ENCODE results near the gene GTPBP6.

The GTPBP6 gene

DNA sequence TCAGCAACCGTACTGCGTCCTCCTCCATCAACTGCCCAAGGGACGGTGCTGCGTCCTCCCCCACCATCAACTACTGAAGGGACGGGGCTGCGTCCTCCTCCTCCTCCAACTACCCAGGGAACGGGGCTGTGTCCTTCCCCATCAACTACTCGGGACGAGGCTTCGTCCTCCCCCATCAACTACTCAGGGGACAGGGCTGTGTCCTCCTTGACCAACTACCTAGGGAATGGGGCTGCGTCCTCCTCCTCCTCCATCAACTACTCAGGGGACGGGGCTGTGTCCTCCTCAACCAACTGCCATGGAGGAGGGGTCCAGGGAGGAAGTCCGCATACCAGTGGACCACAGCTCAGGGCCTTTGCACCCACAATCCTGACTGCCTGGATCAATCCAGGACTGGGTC, 43.8 kb upstream of the GTPBP6 start:
- WGBS (ENCODE audit: extremely low coverage, insufficient coverage, low lambda C conversion rate): no CpG with 5 or more reads among the region's 13 CpGs

GRCh38 chrX:361231-362145, 42.9 kb upstream of the GTPBP6 start:
- Histone ChIP-seq H3K23ac (ENCODE audit: low read length) (no peak overlapping the region), H3K18ac (ENCODE audit: low read length) (no peak overlapping the region), H3K27me3 (ENCODE audit: insufficient read depth, low read length, poor library complexity) (no peaks in the 10 kb centered on the region), H3K4ac (ENCODE audit: low read depth, low read length) (no peak overlapping the region), H3K4me1 (ENCODE audit: control insufficient read depth, low read depth, low read length) (no peaks in the 10 kb centered on the region), H3K56ac (ENCODE audit: low read length) (no peak overlapping the region), H3K9ac (ENCODE audit: low read length) (no peak overlapping the region), H2AK5ac (ENCODE audit: low read length) (no peak overlapping the region), H3K79me1 (ENCODE audit: low read length) (peaks cover 2% of the 10 kb centered on the region), H4K5ac (ENCODE audit: low read length) (no peak overlapping the region), H3K79me2 (ENCODE audit: control insufficient read depth, insufficient read depth, low read length) (peaks cover 5% of the 10 kb centered on the region), H3K27ac (ENCODE audit: low read depth, low read length) (no peak overlapping the region), H3K4me2 (ENCODE audit: low read length) (no peak overlapping the region), H2BK15ac (replicated peaks; ENCODE audit: low read depth) (no peak overlapping the region), H4K8ac (ENCODE audit: low read depth, low read length) (no peak overlapping the region), H2BK5ac (ENCODE audit: low read length) (no peak overlapping the region), H2BK120ac (ENCODE audit: low read depth, low read length) (no peak overlapping the region), H3K4me3 (ENCODE audit: low read length) (no peak overlapping the region), H3K36me3 (ENCODE audit: control insufficient read depth, insufficient read depth, low read length) (no peaks in the 10 kb centered on the region)
- no CpG with 5 or more reads among the region's 54 CpGs for WGBS (ENCODE audit: extremely low coverage, insufficient coverage, low lambda C conversion rate)
- no peak for DNase-seq

More for the DNA sequence above, 43.8 kb upstream of the GTPBP6 start:
- no peak overlapping the region for H3K18ac ChIP-seq (ENCODE audit: low read length)
- no peak for DNase-seq
- no peak overlapping the region for H2BK120ac ChIP-seq (ENCODE audit: low read depth, low read length)
- H3K27ac ChIP-seq (ENCODE audit: low read depth, low read length): no peak overlapping the region
- H3K4me1 ChIP-seq (ENCODE audit: control insufficient read depth, low read depth, low read length): no peaks in the 10 kb centered on the region
- H3K9ac ChIP-seq (ENCODE audit: low read length): no peak overlapping the region
- H3K4me2 ChIP-seq (ENCODE audit: low read length): no peak overlapping the region
- H3K4me3 ChIP-seq (ENCODE audit: low read length): no peak overlapping the region
- H3K23ac ChIP-seq (ENCODE audit: low read length): no peak overlapping the region
- no peak overlapping the region for H4K8ac ChIP-seq (ENCODE audit: low read depth, low read length)
- H3K27me3 ChIP-seq (ENCODE audit: insufficient read depth, low read length, poor library complexity): no peaks in the 10 kb centered on the region
- no peak overlapping the region for H3K56ac ChIP-seq (ENCODE audit: low read length)
- H2BK5ac ChIP-seq (ENCODE audit: low read length): no peak overlapping the region
- no peak overlapping the region for H3K4ac ChIP-seq (ENCODE audit: low read depth, low read length)
- no peak overlapping the region for H2BK15ac ChIP-seq (replicated peaks; ENCODE audit: low read depth)
- no peak overlapping the region for H4K5ac ChIP-seq (ENCODE audit: low read length)
- H3K79me2 ChIP-seq (ENCODE audit: control insufficient read depth, insufficient read depth, low read length): peaks cover 5% of the 10 kb centered on the region
- peaks cover 2% of the 10 kb centered on the region for H3K79me1 ChIP-seq (ENCODE audit: low read length)
- no peak overlapping the region for H2AK5ac ChIP-seq (ENCODE audit: low read length)
- H3K36me3 ChIP-seq (ENCODE audit: control insufficient read depth, insufficient read depth, low read length): no peaks in the 10 kb centered on the region

GRCh38 chrX:360496-361150, 42.0 kb upstream of the GTPBP6 start:
- Histone ChIP-seq H3K27me3 (ENCODE audit: insufficient read depth, low read length, poor library complexity) (no peaks in the 10 kb centered on the region), H3K18ac (ENCODE audit: low read length) (no peak overlapping the region), H3K4ac (ENCODE audit: low read depth, low read length) (no peak overlapping the region), H3K4me3 (ENCODE audit: low read length) (no peak overlapping the region), H3K23ac (ENCODE audit: low read length) (no peak overlapping the region), H3K9ac (ENCODE audit: low read length) (no peak overlapping the region), H3K79me2 (ENCODE audit: control insufficient read depth, insufficient read depth, low read length) (peaks cover 5% of the 10 kb centered on the region), H2BK5ac (ENCODE audit: low read length) (no peak overlapping the region), H2AK5ac (ENCODE audit: low read length) (no peak overlapping the region), H3K79me1 (ENCODE audit: low read length) (peaks cover 3% of the 10 kb centered on the region), H3K4me1 (ENCODE audit: control insufficient read depth, low read depth, low read length) (no peaks in the 10 kb centered on the region), H3K56ac (ENCODE audit: low read length) (no peak overlapping the region), H4K8ac (ENCODE audit: low read depth, low read length) (no peak overlapping the region), H4K5ac (ENCODE audit: low read length) (no peak overlapping the region), H3K27ac (ENCODE audit: low read depth, low read length) (no peak overlapping the region), H3K36me3 (ENCODE audit: control insufficient read depth, insufficient read depth, low read length) (no peaks in the 10 kb centered on the region), H2BK120ac (ENCODE audit: low read depth, low read length) (no peak overlapping the region), H3K4me2 (ENCODE audit: low read length) (no peak overlapping the region), H2BK15ac (replicated peaks; ENCODE audit: low read depth) (no peak overlapping the region)
- DNase-seq: no peak
- no CpG with 5 or more reads among the region's 26 CpGs for WGBS (ENCODE audit: extremely low coverage, insufficient coverage, low lambda C conversion rate)

- no peak overlapping the region for H3K27ac ChIP-seq (ENCODE audit: low read depth, low read length)
- H3K56ac ChIP-seq (ENCODE audit: low read length): no peak overlapping the region
- H4K5ac ChIP-seq (ENCODE audit: low read length): no peak overlapping the region
- H2BK5ac ChIP-seq (ENCODE audit: low read length): no peak overlapping the region
- no CpG with 5 or more reads among the region's 49 CpGs for WGBS (ENCODE audit: extremely low coverage, insufficient coverage, low lambda C conversion rate)
- H3K36me3 ChIP-seq (ENCODE audit: control insufficient read depth, insufficient read depth, low read length): no peaks in the 10 kb centered on the region
- no peak overlapping the region for H2BK15ac ChIP-seq (replicated peaks; ENCODE audit: low read depth)
- H3K79me2 ChIP-seq (ENCODE audit: control insufficient read depth, insufficient read depth, low read length): peaks cover 5% of the 10 kb centered on the region
- no peak overlapping the region for H3K18ac ChIP-seq (ENCODE audit: low read length)
- H3K4me1 ChIP-seq (ENCODE audit: control insufficient read depth, low read depth, low read length): no peaks in the 10 kb centered on the region
- no peak overlapping the region for H3K23ac ChIP-seq (ENCODE audit: low read length)
- H3K4ac ChIP-seq (ENCODE audit: low read depth, low read length): no peak overlapping the region
- H2BK120ac ChIP-seq (ENCODE audit: low read depth, low read length): no peak overlapping the region
- H3K27me3 ChIP-seq (ENCODE audit: insufficient read depth, low read length, poor library complexity): no peaks in the 10 kb centered on the region
- DNase-seq: no peak
- H3K79me1 ChIP-seq (ENCODE audit: low read length): peaks cover 4% of the 10 kb centered on the region
- no peak overlapping the region for H2AK5ac ChIP-seq (ENCODE audit: low read length)
- no peak overlapping the region for H3K9ac ChIP-seq (ENCODE audit: low read length)
- H3K4me3 ChIP-seq (ENCODE audit: low read length): no peak overlapping the region
- H4K8ac ChIP-seq (ENCODE audit: low read depth, low read length): no peak overlapping the region
- no peak overlapping the region for H3K4me2 ChIP-seq (ENCODE audit: low read length)
These were observed 40.1 kb upstream of the GTPBP6 start for GRCh38 chrX:358651-359143.

GRCh38 chrX:357693-358471, 39.3 kb upstream of the GTPBP6 start:
- H2BK5ac ChIP-seq (ENCODE audit: low read length): no peak overlapping the region
- H3K56ac ChIP-seq (ENCODE audit: low read length): no peak overlapping the region
- no CpG with 5 or more reads among the region's 48 CpGs for WGBS (ENCODE audit: extremely low coverage, insufficient coverage, low lambda C conversion rate)
- no peak overlapping the region for H3K9ac ChIP-seq (ENCODE audit: low read length)
- no peak overlapping the region for H4K8ac ChIP-seq (ENCODE audit: low read depth, low read length)
- H3K4me3 ChIP-seq (ENCODE audit: low read length): no peak overlapping the region
- no peak overlapping the region for H3K23ac ChIP-seq (ENCODE audit: low read length)
- H3K79me2 ChIP-seq (ENCODE audit: control insufficient read depth, insufficient read depth, low read length): peaks cover under 1% of the 10 kb centered on the region
- no peak overlapping the region for H3K18ac ChIP-seq (ENCODE audit: low read length)
- no peak overlapping the region for H2BK120ac ChIP-seq (ENCODE audit: low read depth, low read length)
- H3K79me1 ChIP-seq (ENCODE audit: low read length): peaks cover 4% of the 10 kb centered on the region
- H3K36me3 ChIP-seq (ENCODE audit: control insufficient read depth, insufficient read depth, low read length): no peaks in the 10 kb centered on the region
- no peaks in the 10 kb centered on the region for H3K27me3 ChIP-seq (ENCODE audit: insufficient read depth, low read length, poor library complexity)
- no peaks in the 10 kb centered on the region for H3K4me1 ChIP-seq (ENCODE audit: control insufficient read depth, low read depth, low read length)
- DNase-seq: peak; percentile 45
- no peak overlapping the region for H4K5ac ChIP-seq (ENCODE audit: low read length)
- no peak overlapping the region for H3K4me2 ChIP-seq (ENCODE audit: low read length)
- no peak overlapping the region for H3K4ac ChIP-seq (ENCODE audit: low read depth, low read length)
- no peak overlapping the region for H3K27ac ChIP-seq (ENCODE audit: low read depth, low read length)
- no peak overlapping the region for H2AK5ac ChIP-seq (ENCODE audit: low read length)
- H2BK15ac ChIP-seq (replicated peaks; ENCODE audit: low read depth): no peak overlapping the region
